Measurements from ENCODE around the gene SPATA2L.
"Not testable (repeated sequence)": the region's sequence is repeated elsewhere in the genome, so short reads cannot be mapped to it uniquely, and the experiment has no call there.

SPATA2L gene

GRCh38 chr16:89689142-89689541 lies 12.4 kb downstream of the SPATA2L start:
- no peak for DNase-seq

DNA sequence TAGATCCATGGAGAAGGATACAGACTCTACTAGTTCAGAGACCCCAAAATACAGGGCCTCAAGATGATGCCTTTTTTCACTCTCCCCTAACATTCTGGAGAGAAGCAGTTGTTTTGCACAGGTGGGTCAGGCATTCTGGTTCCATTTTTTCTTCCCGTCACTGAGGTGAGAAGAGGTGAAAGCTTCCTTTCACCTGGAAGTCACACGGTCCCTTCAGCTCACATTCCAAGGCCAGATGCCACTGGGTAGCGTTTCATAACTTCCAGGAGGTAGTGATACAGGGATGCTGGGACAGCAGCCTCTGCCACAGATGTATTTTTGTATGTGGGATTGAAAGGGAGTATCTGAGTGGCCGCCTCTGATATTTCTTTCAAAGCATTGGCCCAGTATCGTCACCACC lies 13.1 kb downstream of the SPATA2L start:
- no peak for DNase-seq

DNA sequence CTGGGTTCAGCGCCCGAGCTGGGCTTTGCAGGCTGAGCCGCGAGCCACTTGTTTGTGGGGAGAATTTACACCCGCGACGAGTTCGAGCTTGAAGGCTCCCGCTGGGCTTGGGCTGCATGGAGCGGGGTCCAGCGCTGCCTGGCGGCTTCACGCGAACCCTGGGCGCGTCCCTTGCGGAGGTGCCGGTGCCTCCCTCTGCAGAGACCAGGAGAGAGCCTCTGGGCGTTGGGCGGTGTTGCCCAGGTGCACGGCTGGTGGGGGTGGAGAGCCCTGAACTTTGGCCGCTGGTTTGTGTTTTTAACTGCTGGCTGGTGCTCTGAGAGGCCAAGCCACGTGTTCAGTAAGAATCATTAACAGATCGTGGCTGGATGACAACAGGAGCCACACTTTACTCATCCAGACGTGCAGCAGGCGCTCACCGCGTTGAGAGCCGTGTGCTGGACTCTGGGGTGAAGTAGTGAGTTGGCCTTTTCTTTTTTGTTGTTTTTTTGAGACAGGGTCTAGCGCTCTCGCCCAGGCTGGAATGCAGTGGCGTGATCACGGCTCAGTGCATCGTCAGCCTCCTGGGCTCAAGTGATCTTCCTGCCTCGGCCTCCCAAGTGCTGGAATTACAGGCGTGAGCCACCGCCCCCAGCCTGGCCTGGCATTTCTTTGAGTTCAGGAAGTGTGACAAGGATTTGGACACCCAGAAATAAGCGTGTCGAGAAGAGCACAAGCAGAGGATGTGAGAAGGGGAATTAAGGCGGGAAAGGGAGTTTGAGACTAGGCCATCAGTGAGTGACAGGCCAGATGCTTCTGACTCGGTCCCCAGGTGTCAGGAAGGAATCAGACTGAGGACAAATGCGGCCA lies 14.2 kb downstream of the SPATA2L start:
- no peak for DNase-seq

- peak; percentile 83 for DNase-seq
These were observed 14.9 kb downstream of the SPATA2L start, which contains the start of gene CDK10 for GRCh38 chr16:89686520-89687091. Gene CDK10 (plus strand): TSS chr16:89686689. CDS start chr16:89686711, 22 bp downstream.

DNA sequence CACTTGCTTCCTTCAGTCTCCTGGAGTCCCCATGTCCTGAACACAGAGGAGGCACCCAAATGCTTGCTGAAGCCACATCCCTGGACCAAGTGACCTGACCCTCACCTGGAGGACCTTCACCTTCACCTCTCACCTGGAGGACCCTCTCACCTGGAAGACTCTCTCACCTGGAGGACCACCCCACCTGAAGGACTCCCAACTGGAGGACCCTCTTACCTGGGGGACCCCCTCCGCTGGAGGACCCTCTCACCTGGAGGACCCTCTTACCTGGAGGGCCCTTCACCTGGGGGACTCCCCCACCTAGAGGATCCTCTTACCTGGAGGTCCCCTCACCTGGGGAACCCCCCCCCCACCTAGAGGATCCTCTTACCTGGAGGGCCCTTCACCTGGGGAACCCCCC lies 15.6 kb downstream of the SPATA2L start:
- no peak for DNase-seq

DNA sequence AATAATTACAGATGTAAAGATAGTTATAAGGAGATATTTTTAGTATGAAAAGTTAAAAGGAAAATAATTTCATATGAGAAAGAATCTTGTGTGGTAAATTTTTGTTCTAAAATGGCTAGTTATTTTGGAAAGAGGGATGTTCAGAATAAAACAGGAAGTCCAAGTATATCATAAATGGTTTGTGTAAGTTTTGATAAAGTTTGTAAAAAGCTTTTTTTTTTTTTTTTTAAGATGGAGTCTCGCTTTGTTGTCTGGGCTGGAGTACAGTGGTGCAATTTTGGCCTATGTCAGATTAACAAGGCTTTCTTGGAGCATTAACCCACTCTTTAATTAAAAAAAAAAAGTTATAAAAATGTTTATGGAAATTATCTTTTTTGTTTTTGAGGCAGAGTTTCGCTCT lies 23.2 kb downstream of the SPATA2L start:
- no peak for DNase-seq

GRCh38 chr16:89672177-89672941 lies 29.1 kb downstream of the SPATA2L start:
- DNase-seq = no peak

DNA sequence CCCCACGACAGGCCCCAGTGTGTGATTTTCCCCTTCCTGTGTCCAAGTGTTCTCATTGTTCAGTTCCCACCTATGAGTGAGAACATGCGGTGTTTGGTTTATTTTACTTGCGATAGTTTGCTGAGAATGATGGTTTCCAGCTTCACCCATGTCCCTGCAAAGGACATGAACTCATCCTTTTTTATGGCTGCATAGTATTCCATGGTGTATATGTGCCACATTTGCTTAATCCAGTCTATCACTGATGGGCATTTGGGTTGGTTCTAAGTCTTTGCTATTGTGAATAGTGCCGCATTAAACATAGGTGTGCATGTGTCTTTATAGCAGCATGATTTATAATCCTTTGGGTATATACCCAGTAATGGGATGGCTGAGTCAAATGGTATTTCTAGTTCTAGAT lies 29.9 kb downstream of the SPATA2L start:
- not testable (repeated sequence) for DNase-seq

GRCh38 chr16:89670496-89671431 lies 30.7 kb downstream of the SPATA2L start:
- peak; percentile 77 for DNase-seq

- DNase-seq = no peak
These were observed 31.8 kb downstream of the SPATA2L start for GRCh38 chr16:89669755-89670154.

DNA sequence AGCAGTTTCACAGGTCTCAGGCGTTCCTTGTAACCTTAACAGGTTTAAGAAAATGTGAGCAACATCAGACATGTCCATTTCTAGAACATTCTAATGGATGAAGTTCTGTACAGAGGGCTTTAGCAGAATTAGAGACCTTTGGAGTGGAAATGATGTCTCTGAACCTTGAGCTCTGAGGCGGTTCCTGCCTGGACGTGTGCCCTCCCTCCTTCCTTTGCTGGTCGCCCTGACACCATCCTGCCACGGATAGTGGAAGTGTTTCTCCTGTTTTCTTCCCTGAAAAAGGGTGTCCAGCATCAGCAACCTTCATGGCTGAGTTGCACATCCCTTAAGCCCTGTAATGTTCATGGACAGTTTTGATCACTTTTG lies 32.7 kb downstream of the SPATA2L start:
- DNase-seq = no peak

DNA sequence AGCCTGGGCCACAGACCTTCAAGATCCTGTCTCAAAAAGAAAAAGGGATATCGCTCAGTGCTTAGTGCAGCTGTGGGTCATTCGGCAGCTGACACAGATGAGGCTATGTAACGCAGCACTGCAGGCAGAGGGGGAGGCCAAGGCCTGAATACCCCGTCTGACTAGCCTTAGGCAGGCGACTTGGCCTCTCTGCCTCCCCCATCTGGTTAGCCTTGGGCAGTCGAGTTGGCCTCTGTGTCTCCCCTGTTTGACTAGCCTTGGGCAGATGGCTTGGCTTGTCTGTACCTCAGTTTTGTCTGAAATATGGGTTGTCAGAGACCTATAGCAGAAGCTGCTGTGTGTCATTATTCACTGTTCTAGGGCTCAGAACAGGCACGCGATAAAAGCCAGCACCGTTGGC lies 33.9 kb downstream of the SPATA2L start:
- DNase-seq = no peak

DNA sequence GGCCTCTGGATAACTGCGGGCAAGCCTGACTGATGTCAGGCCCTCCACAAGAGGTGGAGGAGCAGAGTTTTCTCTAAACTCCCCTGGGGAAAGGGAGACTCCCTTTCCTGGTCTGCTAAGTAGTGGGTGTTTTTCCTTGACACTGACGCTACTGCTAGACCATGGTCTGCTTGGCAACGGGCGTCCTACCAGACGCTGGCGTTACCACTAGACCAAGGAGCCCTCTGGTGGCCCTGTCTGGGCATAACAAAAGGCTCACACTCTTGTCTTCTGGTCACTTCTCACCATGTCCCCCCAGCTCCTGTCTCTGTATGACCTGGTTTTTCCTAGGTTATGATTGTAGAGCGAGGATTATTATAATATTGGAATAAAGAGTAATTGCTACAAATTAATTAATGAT lies 34.5 kb downstream of the SPATA2L start:
- peak; percentile 15 for DNase-seq

DNA sequence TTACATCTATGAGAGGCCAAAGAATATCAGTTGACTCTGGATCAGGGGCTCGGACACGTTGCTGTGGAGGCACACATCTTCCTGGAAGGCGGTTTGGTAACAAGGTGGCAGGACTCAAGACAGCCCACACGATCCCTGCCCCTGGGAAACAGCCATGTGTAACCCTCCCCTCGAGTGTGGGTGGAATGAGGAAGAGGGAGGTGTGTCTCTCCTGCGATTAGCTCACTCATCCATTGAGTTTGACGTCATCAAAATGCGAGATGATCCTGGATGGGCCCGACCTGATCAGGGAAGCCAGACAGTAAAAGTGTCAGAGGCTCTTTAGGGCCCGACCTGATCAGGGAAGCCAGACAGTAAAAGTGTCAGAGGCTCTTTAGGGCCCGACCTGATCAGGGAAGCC lies 37.3 kb downstream of the SPATA2L start:
- not testable (repeated sequence) for DNase-seq

- DNase-seq = no peak
These were observed 40.3 kb downstream of the SPATA2L start for GRCh38 chr16:89661215-89661614.

DNA sequence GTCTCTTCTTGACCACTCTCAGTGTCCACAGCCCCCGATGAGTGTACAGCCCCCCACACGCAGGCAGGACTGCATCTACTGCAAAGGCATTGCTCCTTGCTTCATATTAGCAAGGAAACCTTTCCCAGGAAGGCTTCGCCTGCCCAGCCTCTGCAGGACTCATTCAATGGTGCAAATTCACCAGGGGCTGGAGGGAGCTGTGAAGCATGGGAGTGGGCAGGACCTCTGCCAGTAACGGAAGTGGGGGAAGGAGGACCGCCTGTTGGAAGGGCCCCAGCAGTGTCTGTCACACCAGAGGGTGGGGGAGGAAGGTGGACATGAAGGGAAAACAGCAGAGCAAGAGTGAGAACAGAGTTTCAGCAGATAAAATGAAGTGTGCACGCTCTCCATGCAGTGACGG lies 41.4 kb downstream of the SPATA2L start:
- DNase-seq = no peak

- DNase-seq = no peak
These were observed 43.2 kb downstream of the SPATA2L start for GRCh38 chr16:89658221-89658879.

- DNase-seq = peak; percentile 78
These were observed 43.9 kb downstream of the SPATA2L start, which contains the start of the genes CHMP1A and SPATA33 for GRCh38 chr16:89657442-89658220. Gene CHMP1A (minus strand): TSS chr16:89657708. CDS start chr16:89657588, 120 bp downstream. Gene SPATA33 (plus strand): TSS chr16:89657836. CDS start chr16:89657912, 76 bp downstream.

DNA sequence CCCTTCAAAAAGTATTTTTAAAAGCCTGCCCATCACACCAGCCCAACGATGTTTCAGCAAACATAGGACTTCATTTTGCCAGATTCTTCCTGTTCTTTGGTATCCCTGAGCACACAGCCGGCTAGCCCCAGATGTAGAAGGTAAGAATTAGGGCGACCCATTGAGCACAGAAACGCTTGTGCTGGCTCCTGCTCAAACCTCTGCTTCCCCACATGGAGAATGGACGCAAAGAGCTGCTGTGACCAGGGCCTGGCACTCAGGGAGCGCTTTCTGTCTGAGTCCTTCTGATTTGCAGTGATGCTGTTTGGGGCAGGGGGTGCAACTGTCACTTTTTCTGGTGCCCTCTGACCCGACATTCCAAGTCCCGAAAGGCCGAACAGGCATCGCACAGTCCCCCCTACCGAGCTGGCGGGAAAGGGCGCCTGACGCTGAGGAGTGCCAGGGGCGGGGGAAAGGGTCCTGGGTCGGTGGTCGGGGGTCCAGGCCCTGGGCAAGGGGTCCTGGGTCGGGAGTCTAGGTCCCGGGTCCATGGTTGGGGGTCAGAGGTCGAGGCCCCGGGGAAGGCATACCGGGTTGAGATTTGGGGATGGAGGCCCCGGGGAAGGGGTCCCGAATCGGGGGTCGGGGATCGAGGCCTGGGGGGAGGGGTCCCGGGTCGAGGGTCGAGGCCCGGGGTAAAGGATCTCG lies 44.9 kb downstream of the SPATA2L start:
- no peak for DNase-seq

- no peak for DNase-seq
These were observed 46.4 kb downstream of the SPATA2L start for GRCh38 chr16:89655062-89655643.

All from MV-4-11 (cell line).